ENCODE results near the gene HIPK2.

HIPK2 gene

DNA sequence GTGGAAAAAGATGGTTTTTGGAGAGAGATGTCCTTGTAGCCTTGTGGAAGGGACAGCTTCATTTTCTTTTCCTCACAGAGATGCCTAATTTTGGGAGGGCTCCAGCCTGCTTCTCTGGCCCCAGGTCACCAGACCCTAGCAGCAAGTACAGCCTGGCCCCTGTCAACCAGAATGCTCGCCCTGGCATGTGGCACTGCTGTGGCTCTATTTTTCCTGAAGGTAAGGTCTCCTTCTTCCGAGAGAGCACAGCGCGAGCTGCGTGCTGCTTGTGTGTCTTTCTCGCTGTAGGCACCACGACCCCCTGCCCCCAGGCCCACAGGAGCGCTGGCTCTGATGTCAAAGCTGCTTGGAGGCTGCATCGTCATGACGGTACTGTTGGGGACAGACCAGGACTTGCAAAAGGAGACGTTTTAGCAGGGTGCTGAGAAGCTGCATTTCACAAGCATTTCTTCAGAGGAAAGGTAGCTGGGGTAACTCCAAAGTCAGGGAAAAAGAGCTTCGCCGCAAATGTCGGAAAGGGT, 195.6 kb downstream of the HIPK2 start:
- DNase-seq, result no peak

DNA sequence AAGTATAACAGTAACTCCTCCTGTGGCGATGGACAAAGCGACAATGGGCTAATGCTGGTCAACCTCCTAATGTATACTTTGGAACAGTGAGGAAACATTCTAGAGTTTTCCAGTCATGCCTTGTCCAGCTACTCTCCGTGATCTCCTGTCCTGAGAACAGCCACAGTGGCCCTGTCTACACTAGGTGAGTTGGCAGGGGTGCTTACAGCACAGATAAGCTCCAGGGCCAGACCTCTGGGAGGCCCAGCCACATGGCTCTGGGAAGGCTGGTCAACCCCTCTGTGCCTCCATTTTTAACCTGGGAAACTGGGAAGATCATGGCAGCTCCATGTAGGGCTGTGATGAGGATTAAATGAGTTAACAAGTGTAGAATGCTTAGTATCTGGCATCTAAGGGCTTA, 197.4 kb downstream of the HIPK2 start:
- no peak for DNase-seq

DNA sequence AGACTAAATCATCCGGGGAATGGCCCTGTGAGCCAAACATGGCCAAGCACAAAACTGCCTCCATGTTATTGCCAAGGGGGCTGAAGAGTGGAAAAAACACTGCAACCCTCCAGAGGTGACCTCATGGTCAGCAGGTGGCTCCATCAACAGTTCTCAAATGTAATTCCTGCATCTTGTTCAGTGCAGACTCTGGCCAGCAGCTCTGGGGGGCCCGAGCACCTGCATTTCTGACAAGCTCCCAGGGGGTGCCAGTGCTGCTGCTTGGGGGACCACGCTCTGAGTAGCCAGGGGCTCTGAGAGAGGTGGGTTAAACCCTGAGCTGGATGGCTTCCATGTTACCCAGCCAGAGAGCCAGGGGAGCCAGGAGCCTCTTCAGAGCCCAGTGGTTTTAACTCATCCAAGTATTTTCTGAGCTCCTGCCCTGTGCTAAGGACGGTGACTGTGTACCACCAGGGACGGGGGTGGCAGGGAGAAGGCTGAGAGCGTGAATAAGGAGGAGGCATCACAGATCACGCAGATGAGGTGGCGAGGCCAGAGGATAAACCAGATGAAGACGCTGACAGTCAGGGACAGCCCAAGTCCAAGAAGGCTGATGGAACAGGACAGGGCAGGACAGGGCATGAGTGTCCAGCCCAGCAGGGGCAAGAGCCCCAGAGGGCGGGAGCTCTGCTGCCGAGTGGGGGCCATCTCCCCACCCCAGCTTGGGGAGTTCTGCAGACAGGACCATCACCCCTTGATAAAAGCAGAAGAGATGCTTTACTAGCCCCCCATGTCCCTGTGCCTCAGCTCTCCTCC, 201.4 kb downstream of the HIPK2 start:
- no peak for DNase-seq

DNA sequence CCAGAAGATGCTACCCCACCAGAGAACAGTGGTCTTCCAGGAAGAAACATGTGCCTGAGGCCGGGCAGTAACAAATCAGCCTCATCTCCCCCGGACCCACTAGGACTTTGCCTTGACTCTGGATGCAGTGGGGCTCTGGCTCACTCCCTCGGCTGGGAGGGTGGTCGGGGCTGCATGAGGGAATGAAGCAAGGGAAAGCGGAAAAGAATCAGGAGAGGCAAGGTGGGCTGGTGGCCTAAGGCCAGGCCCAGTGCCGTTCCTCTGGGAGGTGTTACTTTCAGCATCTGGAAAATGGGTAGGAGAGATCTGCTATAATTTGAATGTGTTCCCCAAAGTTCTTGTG, 202.5 kb downstream of the HIPK2 start:
- no peak for DNase-seq

DNA sequence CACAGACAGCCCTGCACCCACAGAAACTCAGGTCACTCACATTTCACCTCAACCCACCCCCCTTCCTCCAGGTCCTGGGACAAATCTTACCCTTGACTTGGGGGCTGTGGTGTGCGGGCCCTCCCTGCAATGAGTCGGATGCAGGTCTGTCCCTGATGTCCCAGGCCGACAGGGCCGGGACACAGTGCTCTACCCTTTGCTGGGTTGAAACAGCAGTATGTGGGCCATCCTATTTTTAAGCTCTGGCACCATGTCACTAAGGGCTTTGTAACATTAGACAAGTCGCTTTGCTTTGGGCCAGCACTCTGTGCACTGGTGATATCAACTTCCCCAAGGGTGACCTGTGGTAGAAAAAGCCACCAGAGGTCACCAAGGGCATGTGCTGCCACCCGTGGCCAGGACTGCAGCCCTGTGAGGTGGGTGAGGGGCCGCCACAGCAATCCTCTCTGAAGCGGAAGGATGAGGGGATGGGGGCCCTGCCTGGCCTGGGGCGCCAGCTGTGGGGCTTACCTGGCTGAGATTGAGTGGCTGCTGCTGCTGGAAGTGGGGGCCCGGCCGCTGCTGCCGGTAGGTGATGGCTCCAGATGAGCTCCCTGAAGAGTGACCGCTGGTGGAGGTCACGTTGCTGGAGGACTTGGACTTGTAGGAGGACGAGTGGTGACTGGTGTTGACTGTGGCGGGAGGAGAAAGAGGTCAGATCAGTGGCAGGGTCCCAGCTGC, 203.0 kb downstream of the HIPK2 start:
- DNase-seq, result no peak

DNA sequence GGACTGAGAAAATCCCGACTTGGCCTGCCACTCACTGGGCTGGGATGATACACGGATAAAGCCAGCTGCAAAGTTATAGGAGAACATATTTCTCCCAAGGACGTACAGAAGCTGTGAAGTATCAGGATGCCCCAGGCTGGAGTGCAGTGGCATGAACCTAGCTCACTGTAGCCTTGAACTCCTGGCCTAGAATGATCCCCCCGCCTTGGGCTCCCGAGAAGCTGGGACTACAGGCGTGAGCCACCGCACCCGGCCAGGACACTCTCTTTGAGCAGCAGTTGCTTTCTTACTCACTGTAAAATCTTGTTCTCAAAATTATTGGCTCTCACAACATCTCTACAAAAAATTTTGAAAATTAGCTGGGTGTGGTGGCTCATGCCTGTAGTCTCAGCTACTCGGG, 203.9 kb downstream of the HIPK2 start:
- no peak for DNase-seq

DNA sequence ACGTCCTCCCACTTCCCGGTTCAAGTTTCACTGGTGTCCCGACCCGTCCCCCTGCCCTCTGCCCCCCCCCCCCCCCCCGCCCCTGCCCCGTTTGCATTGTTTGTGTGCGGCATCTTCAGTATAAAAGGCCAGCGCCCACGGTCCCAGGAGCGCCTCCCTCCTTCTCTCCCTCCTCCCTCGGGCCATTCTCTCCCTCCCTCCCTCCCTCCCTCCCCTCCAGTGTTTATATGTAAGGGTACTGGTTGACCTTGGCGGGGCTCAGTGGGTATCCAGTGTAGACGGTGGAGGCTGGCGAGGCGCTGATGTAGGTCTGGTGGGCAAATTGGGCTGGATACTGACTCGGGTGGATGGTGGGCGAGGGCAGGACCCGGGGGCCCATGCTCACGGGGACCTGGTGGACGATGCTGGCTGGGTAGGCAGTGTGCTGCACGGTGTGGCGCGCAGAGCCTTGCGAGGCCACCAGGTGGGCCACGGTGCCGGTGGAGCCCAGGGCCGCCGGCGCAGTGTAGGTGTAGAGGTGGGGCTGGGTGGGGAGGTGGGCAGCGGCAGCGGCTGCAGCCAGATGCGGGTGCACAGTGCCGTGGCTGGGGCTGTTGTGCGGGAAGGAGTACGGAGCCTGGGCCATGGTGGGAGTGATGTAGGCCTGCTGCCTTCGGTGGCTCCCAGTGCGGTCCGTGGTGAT, 205.0 kb downstream of the HIPK2 start:
- no peak for DNase-seq

DNA sequence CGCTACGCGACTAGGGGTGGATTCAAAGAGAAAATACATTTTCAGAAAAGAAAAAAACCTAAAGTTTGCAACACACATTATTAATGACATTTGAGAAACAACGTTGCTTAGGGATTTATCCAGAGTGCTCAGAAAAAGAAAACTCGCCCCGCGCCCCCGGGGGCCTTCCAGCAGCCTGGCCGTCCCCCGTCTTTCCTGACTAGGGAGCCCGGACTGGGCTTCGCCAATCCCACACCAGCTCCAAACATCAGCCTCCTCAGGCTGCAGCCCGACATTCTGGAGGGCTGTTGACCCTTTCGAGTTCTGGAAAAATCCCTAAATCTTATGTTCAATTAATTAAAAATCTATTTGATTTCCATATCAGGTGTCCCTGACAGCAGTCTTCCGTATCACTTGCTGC, 205.7 kb downstream of the HIPK2 start:
- DNase-seq, result no peak

DNA sequence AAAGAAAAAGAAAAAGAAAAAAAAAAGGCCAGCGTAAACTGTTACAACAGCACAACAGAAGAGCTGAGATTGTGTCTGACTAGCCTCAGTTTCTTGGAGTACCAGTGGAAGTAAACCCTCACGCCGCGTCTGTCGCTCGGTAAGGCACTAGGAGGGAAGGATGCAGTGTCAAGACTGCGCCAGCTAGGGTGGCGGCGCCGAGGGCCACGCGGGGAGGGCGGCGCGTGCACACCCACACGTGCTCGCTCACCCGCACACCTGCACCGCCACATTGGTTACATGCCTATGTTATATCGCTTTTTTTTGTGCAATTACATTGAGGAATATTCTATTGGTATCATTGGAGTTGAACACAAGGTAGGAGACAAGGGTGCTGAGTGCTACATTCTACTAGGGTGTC, 206.1 kb downstream of the HIPK2 start:
- DNase-seq, result no peak

DNA sequence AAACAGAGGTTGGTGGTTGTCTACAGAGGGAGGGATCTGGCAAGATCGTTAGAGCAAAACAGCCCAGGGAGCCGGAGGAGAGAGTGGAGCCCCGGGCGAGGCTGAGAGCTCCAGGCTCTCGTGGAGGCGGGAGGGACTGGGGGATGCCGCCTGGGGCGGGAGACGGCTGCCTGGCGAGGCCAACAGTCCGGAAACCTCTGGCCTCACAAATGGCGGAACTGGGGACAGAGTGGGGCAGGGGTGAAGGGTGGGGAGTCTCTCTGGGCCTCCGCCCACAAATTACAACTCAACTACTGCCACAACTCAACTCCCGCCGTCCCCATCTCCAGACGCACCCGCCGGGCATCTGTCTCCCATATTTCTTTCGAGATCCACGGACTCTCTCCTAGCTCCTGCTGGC, 206.6 kb downstream of the HIPK2 start:
- DNase-seq, result no peak

DNA sequence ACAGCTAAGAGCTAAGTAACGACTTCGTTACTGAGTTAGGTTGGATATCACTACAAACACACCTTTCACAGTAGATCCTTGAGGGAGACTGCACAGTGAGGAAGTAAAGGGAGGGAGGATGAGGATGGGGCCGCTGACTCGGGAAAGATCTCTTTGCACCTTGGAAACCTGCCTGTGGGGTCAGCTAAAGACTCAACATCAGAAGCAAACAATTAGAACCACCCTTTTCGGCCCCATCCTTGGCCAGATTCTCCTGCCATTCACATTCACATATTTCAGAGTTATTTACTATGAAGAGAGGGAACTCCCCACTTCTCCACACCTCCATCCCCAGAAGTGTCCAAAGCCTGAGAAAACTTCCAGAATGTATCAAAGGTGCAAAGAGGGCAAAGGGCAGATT, 207.2 kb downstream of the HIPK2 start:
- DNase-seq, result no peak

DNA sequence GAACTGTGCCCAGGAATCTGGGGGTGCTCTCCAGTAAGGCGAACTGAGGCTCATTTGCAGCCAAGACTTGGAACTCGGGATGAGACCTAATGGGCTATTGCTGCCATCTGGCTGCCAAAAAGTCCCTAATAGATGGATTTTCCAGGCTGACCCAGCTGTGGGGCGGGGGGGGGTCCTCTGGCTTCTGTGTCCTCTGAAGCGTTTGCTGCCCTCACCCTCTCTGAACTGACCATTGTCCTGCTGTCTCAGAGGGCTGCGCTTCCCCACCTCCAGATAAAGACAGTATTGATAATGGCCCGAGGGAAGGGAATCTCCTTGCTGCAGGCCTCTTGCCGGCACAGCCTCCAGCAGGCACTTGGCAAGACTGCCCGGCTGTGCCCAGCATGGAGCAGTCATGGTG, 207.7 kb downstream of the HIPK2 start:
- DNase-seq, result no peak

DNA sequence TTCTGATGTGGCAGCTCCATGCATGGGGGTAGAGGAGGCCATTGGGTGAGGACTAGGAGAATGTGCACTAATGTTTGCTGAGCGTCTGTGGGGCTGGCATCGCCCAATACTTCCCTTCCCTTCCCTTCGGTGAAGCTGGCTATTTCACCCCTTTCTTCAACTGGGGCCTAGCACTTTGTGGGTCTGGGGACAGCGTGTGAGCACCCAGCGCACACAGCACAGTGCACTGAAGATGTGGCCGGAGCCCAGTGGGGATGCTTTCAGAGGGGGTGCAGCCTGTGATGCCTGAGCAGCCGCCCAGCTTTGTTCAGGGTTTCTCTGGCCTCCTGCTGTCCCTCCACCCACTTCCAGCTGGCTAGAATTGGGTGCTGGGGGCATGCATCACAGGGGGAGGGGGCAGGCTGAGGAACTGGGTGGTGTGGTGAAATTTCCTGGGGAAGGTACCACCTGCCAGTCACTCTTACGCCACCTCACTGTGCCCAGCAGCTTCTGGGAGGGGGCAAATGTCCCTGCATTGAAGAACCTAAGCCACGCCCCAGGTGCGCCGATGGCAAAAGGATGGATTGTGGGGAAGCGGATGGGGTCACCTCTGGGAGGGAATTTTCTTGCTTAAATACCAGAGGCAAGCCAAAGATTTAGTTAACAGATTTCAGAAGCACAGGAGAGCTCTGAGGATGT, 208.8 kb downstream of the HIPK2 start:
- DNase-seq, result peak; percentile 29

DNA sequence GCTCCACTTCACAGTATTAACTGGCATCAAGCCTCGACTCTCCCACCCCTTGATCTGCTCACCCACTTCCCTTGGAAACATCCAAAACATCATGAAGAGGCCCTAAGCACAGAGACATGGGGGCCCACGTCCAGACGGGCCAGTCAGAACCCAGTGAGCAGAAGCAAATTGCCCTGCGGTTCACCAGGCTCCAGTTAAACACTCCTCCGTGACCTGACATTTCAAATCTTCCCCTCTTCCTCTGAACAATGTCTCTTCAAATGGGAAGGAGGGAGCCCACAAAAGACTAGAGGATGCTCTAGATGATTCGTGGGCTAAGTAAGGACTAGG, 209.5 kb downstream of the HIPK2 start:
- no peak for DNase-seq

DNA sequence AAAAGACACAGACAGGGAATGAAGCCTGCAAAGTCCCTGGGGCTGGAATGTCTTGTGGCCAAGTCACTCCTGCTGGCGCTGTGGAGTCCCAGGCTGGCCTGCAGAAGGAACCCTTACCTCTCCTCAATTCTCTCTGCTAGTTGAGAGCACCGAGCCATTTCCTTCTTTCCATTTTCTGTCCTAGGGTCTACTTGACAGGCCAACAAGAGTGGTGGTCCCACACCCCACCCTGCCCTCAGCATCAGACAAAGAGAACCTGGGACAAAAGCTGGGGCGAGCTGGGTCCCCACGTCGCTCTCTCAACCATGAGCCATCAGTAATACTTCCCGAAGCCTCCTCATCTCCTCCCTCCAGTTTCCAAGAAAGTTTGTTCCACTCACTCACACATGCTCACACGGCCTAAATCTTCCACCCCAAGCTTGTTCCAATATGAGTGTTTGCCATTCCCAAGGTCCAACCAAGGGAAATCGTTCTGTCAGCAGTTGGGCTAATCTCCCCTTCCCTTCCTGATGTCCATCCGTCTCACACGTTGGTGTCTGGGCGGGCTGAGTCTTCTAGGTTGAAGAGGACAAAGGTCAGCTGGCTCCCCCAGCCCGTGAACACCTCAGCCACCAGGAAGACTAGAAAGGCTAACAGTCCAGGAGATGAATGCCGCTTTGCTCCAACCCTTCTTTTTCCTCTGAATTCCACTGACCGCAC, 210.0 kb downstream of the HIPK2 start:
- no peak for DNase-seq

DNA sequence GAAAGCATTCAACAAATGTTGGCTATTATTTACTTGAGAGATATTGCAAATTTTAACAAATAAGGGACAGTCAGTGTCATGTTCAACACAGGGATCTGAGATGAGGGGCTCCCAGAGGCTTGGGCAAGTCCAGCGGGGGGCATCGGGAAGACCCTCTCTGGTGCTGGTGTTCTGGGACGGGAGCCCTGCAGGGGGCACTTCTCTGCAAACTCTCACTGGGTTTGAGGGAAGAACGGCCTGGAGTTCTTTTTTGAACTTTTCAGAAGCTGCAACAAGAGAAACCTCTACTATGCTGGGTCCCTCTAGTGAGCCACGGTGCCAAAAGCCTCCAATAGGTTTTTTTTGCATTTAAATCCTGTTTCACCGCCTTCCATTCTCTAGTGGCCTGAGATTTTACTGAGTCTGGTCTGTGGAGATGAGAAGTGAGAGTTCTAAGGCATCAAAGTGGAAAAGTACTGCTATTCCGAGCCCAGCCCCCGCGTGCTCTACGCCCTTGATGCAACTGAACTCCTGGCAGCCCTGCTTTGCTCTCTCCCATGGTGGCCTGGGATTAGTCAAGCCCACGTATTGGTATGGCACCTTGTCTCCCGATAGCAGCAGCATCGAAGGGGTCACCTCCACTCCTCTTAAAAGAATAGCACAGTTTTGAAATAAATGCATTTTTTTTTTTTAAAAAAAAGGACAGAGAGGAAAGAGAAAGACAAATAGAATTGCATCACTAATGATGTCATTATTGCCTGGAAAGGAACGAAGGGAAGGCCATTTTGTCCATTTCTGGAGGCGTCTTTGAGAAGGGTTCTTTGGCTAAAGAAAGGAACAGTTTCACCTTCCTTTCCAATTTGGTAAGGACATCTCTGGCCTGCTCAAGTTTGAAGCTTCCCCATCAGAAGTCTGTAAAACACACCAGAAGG, 210.8 kb downstream of the HIPK2 start:
- no peak for DNase-seq

DNA sequence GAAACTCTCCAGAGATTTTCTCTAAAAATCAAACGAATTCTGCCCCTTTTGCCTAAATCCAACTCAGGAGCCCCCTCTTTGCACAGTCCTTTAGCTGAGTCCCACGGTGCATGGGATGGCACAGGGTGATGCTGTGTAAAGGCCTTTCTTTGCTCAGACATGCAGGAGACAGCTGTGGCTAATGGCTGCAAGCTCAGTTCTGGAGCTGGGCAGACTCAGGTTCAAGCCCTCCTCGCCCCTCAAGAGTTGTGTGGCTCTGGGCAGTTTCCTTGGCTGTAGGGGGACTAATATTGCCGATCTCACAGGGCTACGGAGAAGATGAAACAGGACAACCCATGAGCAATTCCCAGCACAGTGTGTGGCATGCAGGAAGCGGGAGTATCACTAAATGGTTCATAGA, 211.7 kb downstream of the HIPK2 start:
- DNase-seq, result no peak

DNA sequence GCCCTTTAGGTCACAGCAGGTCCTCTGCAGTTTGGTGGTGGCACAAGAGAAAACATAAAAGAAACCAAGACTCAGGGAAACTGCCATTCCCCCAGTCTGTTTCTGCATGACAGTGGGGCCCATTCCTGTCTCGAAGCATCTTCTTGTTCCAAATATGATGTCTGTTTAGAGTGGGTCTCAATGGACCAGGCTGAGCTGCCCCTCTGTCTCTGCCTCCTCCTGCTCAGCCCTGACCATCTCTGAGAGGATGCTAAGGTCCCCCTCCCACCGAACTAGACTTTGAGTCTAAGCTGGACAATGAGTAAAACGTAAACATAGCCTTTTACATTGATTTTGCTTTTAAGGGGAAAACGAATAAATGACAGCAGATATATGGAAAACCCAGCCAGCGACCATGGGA, 213.9 kb downstream of the HIPK2 start:
- DNase-seq, result peak; percentile 22

DNA sequence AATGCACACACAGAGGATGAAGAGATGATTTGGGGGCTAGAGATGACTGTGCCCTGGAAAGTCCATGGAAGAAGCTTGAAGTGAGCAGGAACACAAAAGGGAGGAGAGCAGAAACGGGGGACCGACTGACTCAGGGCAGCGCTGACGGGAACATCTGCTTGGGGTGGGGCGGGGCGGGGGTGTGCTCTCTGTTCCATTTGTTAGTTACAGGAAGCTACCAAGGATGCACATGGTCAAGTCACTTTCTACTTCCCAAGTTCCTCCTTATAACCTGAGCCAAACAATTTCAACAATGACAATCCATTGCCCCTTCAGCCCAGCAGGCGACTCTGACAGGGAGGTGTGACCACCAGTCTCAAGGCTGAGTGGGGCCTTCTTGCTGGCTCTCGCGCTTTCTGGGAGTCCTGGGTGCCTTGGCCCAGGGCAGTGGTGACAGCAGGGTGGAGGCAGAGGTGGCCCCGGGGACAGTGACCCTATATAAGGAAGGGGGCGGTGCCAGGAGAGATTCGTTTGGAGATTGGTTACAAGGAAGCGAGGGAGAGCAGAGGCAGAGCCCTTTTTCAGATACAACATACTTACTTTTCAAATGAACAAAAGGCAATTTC, 214.7 kb downstream of the HIPK2 start:
- peak; percentile 36 for DNase-seq

DNA sequence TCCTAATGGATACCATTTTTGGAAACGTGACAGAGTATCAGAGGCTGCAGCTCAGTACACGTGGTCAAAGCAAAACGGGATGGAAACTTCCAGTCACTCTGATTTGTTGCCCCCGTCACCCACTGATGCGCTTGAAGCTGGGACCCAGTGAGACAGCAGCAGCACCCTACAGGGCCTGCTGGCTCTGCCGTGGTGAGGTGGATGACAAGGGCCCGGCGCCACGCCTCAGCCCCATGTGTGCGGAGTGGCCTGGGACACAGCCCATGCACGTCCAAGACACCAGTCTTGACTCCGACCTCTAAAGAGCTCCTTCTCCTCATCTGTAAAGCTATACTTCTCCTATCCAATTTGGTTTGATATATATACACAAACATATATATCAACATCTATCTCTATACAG, 215.3 kb downstream of the HIPK2 start:
- DNase-seq, result peak; percentile 43

DNA sequence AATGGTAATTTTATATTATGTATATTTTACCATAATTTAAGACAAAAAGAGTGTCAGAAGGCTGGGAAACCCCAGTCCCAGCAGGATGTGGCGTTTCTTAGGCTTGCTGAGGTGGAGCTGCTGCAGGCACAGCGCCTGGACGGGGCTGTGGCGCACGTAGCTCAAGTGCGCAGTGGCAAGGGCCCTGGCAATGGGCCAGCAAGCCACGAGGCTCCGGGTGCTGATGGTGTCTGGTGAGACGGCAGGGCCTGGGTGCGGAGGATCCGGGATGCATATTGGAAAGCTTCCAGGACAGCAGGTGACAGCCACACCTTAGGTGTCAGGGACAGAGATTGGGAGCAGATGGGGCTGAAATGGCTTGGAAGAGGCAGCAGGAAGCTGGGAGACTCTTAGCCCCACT, 217.1 kb downstream of the HIPK2 start:
- DNase-seq, result peak; percentile 35

Data from islet precursor cell (in vitro differentiated cells).